ENCODE results near the gene ANGPTL7.

- no peak for TF ChIP-seq CTCF (IDR thresholded peaks at IDR 0.05; ENCODE audit: borderline replicate concordance, extremely low read depth, low read length, poor library complexity, severe bottlenecking)
- TF ChIP-seq EZH2 (IDR thresholded peaks at IDR 0.05; ENCODE audit: borderline replicate concordance, low read depth, low read length, severe bottlenecking), result no peak
Observed at GRCh38 chr1:11179125-11179524, 10.0 kb upstream of the ANGPTL7 start.
